Heart left ventricle (tissue), 13 donors: ENCODE data around the gene PRMT7.

Experiments used
- POLR2A ChIP-seq, 2 donors: fragments of 450-650 bp; IDR thresholded peaks; one replicate each; pipeline ENCODE4 v1.6.1; 2017; ENCODE audit warnings: antibody characterized with exemption in 2 of 2, mild to moderate bottlenecking in 2 of 2, moderate library complexity in 2 of 2
- TF ChIP-seq, protein P1 (sequence below), 12 donors: fragments of 200-600 bp; sonication (generic) in 4 of 12; IDR thresholded peaks; one replicate each; pipeline versions ENCODE4 v1.5.0 to v1.8.0; 2018 to 2022; ENCODE audit warnings: antibody characterized with exemption in 12 of 12, mild to moderate bottlenecking in 5 of 12
- donor health status: ischemic (EF 13 %, LVEDD 7.1; RV severe dilation, severe dysfunction).
- donor health status: DM: no; HTN: yes; CAD: no.
- donor health status: DM: no; HTN: no; CAD: no.
- donor health status: ischemic (EF 25% LVEDD 6.9; RV normal size, moderate dysfunction).
- donor health status: ischemic (EF 25% LVEDD 5.7; RV mildly dilated, moderate dysfunction).
- donor health status: ischemic (EF 35%, LVEDD 5.7; RV mildly dilated, moderate dysfunction).
- donor health status: nonischemic (EF 11% LVEDD 7.7; RV severe dilation, severe dysfunction).
- donor health status: DM: yes; HTN: yes; CAD: no.
- donor health status: PGD.
- donor health status: ischemic (EF 29% LVEDD 5.4; RV normal size, mild dysfunction).
- donor health status: nonischemic (EF 23%, LVEDD 6.1; RV moderate dilation, normal function).

DNA sequence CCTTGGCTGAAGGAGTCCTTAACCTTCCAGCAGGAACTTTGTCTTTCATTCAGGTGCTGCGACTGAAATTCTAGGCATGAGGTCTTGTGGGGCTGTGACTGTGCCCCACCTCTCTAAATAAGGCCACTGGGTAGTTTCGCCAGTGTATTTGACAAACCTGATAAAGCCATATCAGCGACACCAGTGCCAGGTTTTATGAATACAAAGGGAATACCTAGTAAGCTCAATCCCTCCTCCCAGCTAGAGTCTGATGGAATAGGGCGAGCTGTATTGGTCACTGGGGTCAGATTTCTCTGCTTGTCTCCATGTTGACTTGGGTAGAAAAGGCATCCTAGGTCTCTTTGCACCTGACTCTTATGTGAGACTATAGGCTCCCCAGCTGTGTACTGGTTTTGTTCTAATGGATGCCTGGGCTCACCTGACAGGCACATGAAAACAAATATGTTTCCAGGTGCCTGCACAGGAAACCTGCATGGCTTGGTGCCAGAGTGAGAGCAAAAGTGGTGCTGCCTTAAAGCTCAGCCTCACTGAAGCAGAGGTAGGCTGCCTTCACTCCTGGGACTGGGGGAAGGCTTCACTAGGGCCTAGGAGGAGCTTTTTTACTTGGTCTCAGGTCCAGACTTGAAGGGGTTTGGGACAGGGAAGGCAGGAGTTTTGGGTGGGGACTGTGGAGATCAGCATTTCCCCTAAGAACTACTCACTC is 38.2 kb upstream of the PRMT7 start:
- no peak for TF ChIP-seq POLR2A (IDR thresholded peaks at IDR 0.05)
- TF ChIP-seq, protein P1, sequence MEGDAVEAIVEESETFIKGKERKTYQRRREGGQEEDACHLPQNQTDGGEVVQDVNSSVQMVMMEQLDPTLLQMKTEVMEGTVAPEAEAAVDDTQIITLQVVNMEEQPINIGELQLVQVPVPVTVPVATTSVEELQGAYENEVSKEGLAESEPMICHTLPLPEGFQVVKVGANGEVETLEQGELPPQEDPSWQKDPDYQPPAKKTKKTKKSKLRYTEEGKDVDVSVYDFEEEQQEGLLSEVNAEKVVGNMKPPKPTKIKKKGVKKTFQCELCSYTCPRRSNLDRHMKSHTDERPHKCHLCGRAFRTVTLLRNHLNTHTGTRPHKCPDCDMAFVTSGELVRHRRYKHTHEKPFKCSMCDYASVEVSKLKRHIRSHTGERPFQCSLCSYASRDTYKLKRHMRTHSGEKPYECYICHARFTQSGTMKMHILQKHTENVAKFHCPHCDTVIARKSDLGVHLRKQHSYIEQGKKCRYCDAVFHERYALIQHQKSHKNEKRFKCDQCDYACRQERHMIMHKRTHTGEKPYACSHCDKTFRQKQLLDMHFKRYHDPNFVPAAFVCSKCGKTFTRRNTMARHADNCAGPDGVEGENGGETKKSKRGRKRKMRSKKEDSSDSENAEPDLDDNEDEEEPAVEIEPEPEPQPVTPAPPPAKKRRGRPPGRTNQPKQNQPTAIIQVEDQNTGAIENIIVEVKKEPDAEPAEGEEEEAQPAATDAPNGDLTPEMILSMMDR (IDR thresholded peaks at IDR 0.05), result no peak
